Mucosa of stomach (tissue), 1 donor: Measurements from ENCODE around the gene CHM.
"Not testable (repeated sequence)": the region's sequence is repeated elsewhere in the genome, so short reads cannot be mapped to it uniquely, and the experiment has no call there.

ENCODE experiments used
- H3K27me3 ChIP-seq: one replicate; pipeline ENCODE4 v1.7.0; 2013; ENCODE audit warnings: mild to moderate bottlenecking, low read length; ENCODE audit not compliant: control insufficient read depth, insufficient read depth
- H3K36me3 ChIP-seq: one replicate; pipeline ENCODE4 v1.7.0; 2013; ENCODE audit warnings: low read length; ENCODE audit not compliant: control insufficient read depth, insufficient read depth
- H3K4me1 ChIP-seq: one replicate; pipeline ENCODE4 v1.7.0; 2013; ENCODE audit warnings: mild to moderate bottlenecking, low read length; ENCODE audit not compliant: control insufficient read depth, insufficient read depth
- H3K4me3 ChIP-seq: one replicate; pipeline ENCODE4 v1.7.0; 2013; ENCODE audit warnings: low read length
- H3K9ac ChIP-seq: one replicate; pipeline ENCODE4 v1.7.0; 2013; ENCODE audit warnings: mild to moderate bottlenecking, low read length, moderate library complexity
- H3K9me3 ChIP-seq: one replicate; pipeline ENCODE4 v1.7.0; 2013; ENCODE audit warnings: mild to moderate bottlenecking, low read length, moderate library complexity; ENCODE audit not compliant: control insufficient read depth
- donor health status: Pancreatic carcinoma.

The CHM gene

GRCh38 chrX:85930099-85930498 lies 117.3 kb downstream of the CHM start:
- H3K27me3 ChIP-seq, result no peaks in the 10 kb centered on the region
- H3K4me1 ChIP-seq, result no peaks in the 10 kb centered on the region
- H3K9ac ChIP-seq, result no peak overlapping the region
- H3K4me3 ChIP-seq, result no peak overlapping the region
- no peaks in the 10 kb centered on the region for H3K9me3 ChIP-seq
- H3K36me3 ChIP-seq, result no peaks in the 10 kb centered on the region

DNA sequence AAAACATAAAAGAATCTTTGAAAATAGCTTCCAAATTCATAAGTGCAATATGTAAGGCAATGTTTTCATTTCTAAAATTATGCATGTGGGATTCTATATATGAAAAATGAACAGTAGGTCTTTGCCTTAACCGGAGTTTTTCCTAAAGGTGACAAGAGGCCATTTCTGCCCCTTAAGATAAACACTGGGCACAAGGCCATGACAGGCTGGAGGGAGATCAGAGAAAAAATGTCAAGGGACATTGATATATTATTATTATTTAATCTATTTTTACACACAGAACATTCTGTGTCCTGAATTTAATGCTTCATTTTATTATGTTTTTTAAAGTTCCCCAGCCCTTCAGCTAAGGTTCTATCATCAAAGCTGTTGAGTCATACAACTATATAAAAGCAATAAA lies 118.8 kb downstream of the CHM start:
- Histone ChIP-seq H3K36me3 (no peaks in the 10 kb centered on the region), H3K4me1 (no peaks in the 10 kb centered on the region), H3K27me3 (no peaks in the 10 kb centered on the region), H3K9me3 (no peaks in the 10 kb centered on the region), H3K4me3 (no peak overlapping the region), H3K9ac (no peak overlapping the region)

- H3K9me3 ChIP-seq, result no peaks in the 10 kb centered on the region
- H3K36me3 ChIP-seq, result no peaks in the 10 kb centered on the region
- no peaks in the 10 kb centered on the region for H3K4me1 ChIP-seq
- no peaks in the 10 kb centered on the region for H3K27me3 ChIP-seq
- no peak overlapping the region for H3K4me3 ChIP-seq
- H3K9ac ChIP-seq, result no peak overlapping the region
Measured at GRCh38 chrX:85927740-85928139, 119.6 kb downstream of the CHM start.

- Histone ChIP-seq H3K4me1 (no peaks in the 10 kb centered on the region), H3K9ac (no peak overlapping the region), H3K9me3 (no peaks in the 10 kb centered on the region), H3K36me3 (no peaks in the 10 kb centered on the region), H3K27me3 (no peaks in the 10 kb centered on the region), H3K4me3 (no peak overlapping the region)
Measured at GRCh38 chrX:85922821-85923220, 124.5 kb downstream of the CHM start.

GRCh38 chrX:85916656-85917280 lies 130.6 kb downstream of the CHM start:
- not testable (repeated sequence) for H3K9me3 ChIP-seq, H3K4me3 ChIP-seq, H3K4me1 ChIP-seq, H3K27me3 ChIP-seq, H3K9ac ChIP-seq, H3K36me3 ChIP-seq

DNA sequence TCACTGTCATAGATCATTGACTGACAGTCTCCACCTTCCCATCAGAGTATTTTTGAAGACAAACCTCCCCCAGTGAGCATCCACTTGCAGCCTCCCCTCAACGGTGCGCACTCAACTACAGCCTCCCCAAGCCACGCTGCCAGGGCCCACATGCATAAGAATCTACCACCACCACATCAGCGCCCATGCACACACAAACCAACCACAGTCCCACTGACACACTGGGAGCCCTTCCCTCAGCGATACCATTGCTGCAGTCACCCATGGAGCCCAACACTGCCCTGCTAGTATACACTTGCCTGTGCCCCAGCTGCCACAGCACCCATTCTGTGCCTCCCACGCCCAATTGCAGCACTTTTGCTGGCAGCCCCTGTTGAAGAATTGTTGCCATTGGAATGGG lies 132.9 kb downstream of the CHM start:
- Histone ChIP-seq H3K27me3 (no peaks in the 10 kb centered on the region), H3K9me3 (no peaks in the 10 kb centered on the region)

DNA sequence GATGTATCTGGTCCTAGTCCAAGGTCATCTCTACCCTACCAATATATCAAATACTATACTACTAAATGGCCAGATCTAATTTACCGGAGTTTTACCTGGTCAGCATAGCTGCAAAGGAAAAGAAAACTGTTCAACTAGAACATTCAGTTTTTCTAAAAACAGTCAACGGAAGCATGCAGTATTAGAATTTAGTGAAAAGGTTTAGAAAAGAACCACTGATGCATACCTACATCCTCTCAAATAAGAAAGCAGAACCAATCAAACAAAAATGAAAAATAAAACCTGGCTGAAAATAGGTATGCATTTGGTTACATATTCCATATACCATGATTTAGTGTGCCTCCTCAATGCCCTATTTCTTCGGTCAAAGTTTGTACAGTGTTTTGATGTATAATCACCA lies 140.0 kb downstream of the CHM start:
- H3K36me3 ChIP-seq, result no peaks in the 10 kb centered on the region
- H3K9me3 ChIP-seq, result no peaks in the 10 kb centered on the region
- no peak overlapping the region for H3K9ac ChIP-seq
- H3K4me3 ChIP-seq, result no peak overlapping the region
- H3K4me1 ChIP-seq, result no peaks in the 10 kb centered on the region
- no peaks in the 10 kb centered on the region for H3K27me3 ChIP-seq

More for the DNA sequence above, 132.9 kb downstream of the CHM start:
- H3K36me3 ChIP-seq, result no peaks in the 10 kb centered on the region
- H3K4me1 ChIP-seq, result no peaks in the 10 kb centered on the region
- no peak overlapping the region for H3K4me3 ChIP-seq
- H3K9ac ChIP-seq, result no peak overlapping the region

- no peaks in the 10 kb centered on the region for H3K27me3 ChIP-seq
- no peaks in the 10 kb centered on the region for H3K36me3 ChIP-seq
- H3K9ac ChIP-seq, result no peak overlapping the region
- H3K4me3 ChIP-seq, result no peak overlapping the region
- H3K9me3 ChIP-seq, result no peaks in the 10 kb centered on the region
- H3K4me1 ChIP-seq, result no peaks in the 10 kb centered on the region
Measured at GRCh38 chrX:85906399-85906798, 141.0 kb downstream of the CHM start.

GRCh38 chrX:85905851-85906250 lies 141.5 kb downstream of the CHM start:
- no peaks in the 10 kb centered on the region for H3K36me3 ChIP-seq
- no peak overlapping the region for H3K4me3 ChIP-seq
- H3K27me3 ChIP-seq, result no peaks in the 10 kb centered on the region
- no peaks in the 10 kb centered on the region for H3K9me3 ChIP-seq
- H3K4me1 ChIP-seq, result no peaks in the 10 kb centered on the region
- H3K9ac ChIP-seq, result no peak overlapping the region

DNA sequence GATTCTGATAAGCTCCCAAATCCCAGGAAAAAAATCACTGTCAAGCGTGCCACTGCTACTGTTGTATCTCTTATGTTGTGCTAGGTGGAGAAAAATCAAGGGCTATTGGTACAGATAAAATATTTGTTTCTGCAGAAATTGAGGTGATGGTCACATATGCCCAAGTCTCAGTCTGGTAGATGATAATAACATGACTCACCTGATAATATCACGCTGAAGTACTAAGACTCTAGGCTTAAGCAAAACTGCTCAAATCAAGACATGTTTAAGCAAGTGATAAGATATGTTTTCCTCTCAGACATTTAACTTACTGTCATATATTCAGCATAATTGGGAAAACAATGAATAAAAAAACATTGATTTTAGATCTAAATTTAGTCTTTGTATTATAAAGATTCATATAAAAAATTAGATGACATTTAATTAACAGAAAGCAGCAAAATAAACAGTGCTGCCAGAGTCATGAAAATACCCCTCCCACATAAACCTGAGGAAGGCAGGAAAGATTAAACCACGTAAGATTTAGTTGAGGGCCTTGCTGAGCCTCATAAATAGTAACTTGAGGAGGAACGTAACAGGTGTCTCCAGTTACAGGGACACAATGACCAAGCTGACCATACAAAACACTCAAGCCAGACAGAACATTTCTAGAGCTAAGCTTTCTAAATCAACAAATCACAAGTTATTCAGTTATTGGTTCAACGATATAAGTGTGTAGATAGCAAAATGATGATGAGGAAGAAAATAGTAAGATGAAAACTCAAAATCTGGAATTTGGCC lies 143.5 kb downstream of the CHM start:
- H3K4me1 ChIP-seq, result no peaks in the 10 kb centered on the region
- no peaks in the 10 kb centered on the region for H3K9me3 ChIP-seq
- H3K4me3 ChIP-seq, result no peak overlapping the region
- no peaks in the 10 kb centered on the region for H3K27me3 ChIP-seq
- H3K9ac ChIP-seq, result no peak overlapping the region
- H3K36me3 ChIP-seq, result no peaks in the 10 kb centered on the region

DNA sequence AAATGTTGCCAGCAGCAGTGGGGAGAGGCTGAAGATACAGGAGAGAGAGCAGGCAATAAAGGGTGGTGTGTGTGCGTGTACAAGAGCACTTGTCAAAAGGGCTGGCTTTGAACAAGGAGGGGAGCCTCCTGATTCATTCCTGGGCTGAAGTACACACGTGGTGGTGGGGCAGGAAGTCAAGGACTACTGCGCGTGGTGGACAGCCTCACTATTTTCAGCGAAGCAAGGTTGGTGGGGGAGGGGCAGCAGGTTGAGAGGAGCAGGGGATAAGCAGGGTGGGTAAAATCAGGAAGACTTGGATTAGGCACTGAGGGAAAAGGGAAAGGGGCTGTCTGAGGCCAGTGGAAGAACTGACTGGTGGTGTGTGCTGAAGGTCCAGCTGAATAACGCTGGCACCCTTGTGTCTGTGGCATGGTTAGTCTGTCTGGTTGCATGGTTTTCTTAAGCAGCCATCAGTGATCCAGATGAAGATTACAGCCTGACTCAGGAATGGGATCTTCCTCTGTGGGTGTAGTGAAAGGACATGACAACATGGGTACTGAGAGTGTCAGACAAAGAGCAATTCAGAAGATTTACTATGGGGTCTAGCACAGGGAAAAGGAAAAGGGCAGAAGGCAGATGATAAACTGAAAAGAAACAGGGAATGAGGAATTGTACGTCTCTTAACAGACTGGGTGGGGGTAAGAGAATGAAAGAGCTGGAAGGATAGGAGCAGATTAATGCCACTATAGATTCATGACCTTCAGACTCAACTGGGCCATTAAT lies 149.8 kb downstream of the CHM start:
- no peak overlapping the region for H3K9ac ChIP-seq
- H3K9me3 ChIP-seq, result no peaks in the 10 kb centered on the region
- H3K4me3 ChIP-seq, result no peak overlapping the region
- H3K36me3 ChIP-seq, result no peaks in the 10 kb centered on the region
- no peaks in the 10 kb centered on the region for H3K27me3 ChIP-seq
- H3K4me1 ChIP-seq, result no peaks in the 10 kb centered on the region

DNA sequence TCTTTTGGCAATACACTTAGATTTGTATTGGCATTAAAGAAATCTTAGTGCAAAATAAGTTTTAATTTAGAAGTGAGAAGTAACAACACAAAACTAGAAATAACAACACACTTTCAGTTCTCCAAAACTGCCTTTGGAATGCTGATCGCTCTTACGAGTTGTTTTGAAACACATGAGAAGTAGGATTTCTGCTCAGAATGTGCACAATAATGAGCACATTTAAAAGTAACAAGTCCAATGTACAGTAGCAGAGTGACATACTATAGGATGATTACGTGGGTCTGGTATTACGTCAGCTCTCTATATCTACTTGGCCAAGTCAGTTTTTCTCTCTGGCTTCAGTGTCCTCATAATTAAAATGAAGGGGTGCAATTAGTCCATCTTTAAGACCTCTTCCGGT lies 164.8 kb downstream of the CHM start:
- Histone ChIP-seq H3K36me3 (no peaks in the 10 kb centered on the region), H3K9ac (no peak overlapping the region), H3K9me3 (no peaks in the 10 kb centered on the region), H3K4me1 (no peaks in the 10 kb centered on the region), H3K4me3 (no peak overlapping the region), H3K27me3 (no peaks in the 10 kb centered on the region)
